Measurements from ENCODE around the gene MVP.

GRCh38 chr16:29806099-29806579 lies 14.1 kb upstream of the MVP start, which contains the start of gene MAZ:
- no peak for TF ChIP-seq POLR2AphosphoS5 (IDR thresholded peaks at IDR 0.05; ENCODE audit: low read depth, low read length)
- no peak for TF ChIP-seq CTCF (IDR thresholded peaks at IDR 0.05 in 2 of 3, conservative IDR thresholded peaks at IDR 0.05 in 1 of 3; ENCODE audit: borderline replicate concordance in 1 of 3, insufficient read depth in 1 of 3, low read depth in 2 of 3, low read length in 2 of 3)
- TF ChIP-seq TCF7L2 (IDR thresholded peaks at IDR 0.05; ENCODE audit: borderline replicate concordance, extremely low read depth, insufficient read depth, insufficient read length) = no peak
- no peak for TF ChIP-seq ZNF274 (IDR thresholded peaks at IDR 0.05; ENCODE audit: low read depth, low read length)
- no peak for TF ChIP-seq RAD21 (IDR thresholded peaks at IDR 0.05; ENCODE audit: low read depth)

Data from HCT116 (cell line).